ENCODE results near the gene PTBP1.
"Not testable (repeated sequence)": the region's sequence is repeated elsewhere in the genome, so short reads cannot be mapped to it uniquely, and the experiment has no call there.

PTBP1 gene

DNA sequence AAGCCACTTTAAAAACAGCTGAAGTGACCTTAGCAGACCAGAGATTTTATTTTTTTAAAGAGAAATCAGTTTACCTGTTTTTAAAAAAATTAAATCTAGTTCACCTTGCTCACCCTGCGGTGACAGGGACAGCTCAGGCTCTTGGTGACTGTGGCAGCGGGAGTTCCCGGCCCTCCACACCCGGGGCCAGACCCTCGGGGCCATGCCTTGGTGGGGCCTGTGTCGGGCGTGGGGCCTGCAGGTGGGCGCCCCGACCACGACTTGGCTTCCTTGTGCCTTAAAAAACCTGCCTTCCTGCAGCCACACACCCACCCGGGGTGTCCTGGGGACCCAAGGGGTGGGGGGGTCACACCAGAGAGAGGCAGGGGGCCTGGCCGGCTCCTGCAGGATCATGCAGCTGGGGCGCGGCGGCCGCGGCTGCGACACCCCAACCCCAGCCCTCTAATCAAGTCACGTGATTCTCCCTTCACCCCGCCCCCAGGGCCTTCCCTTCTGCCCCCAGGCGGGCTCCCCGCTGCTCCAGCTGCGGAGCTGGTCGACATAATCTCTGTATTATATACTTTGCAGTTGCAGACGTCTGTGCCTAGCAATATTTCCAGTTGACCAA lies 13.7 kb downstream of the PTBP1 start:
- no peak for DNase-seq (ENCODE audit: low spot score)

GRCh38 chr19:811506-812048 lies 14.3 kb downstream of the PTBP1 start:
- no peak for DNase-seq (ENCODE audit: low spot score)

GRCh38 chr19:812049-812746 lies 14.9 kb downstream of the PTBP1 start:
- DNase-seq (ENCODE audit: low spot score), result no peak

GRCh38 chr19:812747-813218 lies 15.5 kb downstream of the PTBP1 start:
- DNase-seq (ENCODE audit: low spot score), result no peak

- DNase-seq (ENCODE audit: low spot score), result no peak
These were observed 16.2 kb downstream of the PTBP1 start for GRCh38 chr19:813219-814151.

DNA sequence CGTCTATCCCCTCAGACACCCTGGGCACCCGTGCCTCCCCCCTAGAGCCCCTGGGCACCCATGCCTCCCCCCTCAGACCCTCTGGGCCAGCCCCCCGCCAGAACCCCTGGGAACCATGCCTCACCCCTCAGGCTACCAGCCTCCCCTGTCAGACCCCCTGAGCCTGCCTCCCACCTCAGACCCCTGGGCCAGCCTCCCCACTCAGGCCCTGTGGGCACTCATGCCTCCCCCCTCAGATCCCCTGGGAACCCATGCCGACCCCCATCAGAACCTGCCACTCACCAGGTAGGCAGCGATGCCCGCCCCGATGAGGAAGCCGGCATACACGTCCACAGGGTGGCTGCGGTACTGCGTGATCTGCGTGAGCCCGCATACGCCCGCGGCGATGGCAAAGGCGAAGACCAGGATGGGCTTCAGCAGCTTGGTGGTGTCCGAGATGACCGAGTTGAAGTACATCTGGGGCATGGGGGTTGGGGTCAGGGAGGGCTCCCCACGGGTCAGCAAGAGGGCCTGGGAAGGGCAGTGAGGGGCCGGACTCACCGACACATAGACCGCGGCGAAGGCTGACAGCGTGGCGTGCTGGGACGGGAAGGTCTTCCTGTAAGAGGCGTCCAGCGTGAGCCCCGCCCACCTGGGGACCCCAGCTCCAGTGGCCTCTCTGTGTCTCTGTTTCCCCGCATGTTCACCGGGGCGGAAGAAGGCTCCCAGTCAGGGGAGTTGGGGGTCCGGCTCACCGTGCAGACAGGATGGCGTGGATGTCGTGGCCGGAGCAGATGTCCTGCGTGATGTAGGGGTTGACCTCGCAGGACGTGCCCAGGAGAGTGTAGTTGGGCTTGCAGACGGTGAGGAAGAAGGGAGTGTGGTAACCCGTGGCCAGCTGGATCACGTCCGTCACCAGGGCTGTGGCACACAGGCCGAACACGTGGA lies 17.2 kb downstream of the PTBP1 start:
- no peak for DNase-seq (ENCODE audit: low spot score)

GRCh38 chr19:815079-815774 lies 18.0 kb downstream of the PTBP1 start:
- DNase-seq (ENCODE audit: low spot score), result no peak

GRCh38 chr19:815775-816499 lies 18.7 kb downstream of the PTBP1 start:
- no peak for DNase-seq (ENCODE audit: low spot score)

DNA sequence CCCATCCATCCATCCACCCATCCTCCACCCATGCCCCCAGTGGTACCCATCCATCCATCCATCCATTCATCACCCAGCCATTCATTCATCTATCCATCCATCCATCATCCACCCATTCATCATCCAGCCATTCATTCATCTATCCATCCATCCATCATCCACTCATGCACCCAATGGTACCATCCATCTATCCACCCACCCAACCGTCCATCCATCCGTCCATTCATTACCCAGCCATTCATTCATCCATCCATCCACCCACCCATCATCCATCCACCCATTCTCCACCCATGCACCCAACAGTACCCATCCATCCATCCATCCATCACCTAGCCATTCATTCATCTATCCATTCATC lies 19.2 kb downstream of the PTBP1 start:
- DNase-seq (ENCODE audit: low spot score), result no peak

DNA sequence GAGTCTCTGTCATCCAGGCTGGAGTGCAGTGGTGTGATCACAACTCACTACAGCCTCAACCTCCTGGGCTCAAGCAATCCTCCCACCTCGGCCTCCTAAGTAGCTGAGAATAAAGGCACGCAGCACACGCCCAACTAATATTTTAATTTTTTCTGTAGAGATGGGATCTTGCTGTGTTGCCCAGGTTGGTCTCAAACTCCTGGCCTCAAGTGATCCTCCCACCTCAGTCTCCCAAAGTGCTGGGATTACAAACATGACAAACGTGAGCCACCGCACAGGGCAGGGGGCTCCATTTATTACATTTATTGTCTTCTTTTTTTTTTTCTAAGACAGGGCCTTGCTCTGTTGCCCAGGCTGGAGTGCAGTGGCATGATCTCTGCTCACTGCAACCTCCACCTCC lies 23.0 kb downstream of the PTBP1 start:
- not testable (repeated sequence) for DNase-seq (ENCODE audit: low spot score)

GRCh38 chr19:821231-821824 lies 24.1 kb downstream of the PTBP1 start:
- no peak for DNase-seq (ENCODE audit: low spot score)

DNA sequence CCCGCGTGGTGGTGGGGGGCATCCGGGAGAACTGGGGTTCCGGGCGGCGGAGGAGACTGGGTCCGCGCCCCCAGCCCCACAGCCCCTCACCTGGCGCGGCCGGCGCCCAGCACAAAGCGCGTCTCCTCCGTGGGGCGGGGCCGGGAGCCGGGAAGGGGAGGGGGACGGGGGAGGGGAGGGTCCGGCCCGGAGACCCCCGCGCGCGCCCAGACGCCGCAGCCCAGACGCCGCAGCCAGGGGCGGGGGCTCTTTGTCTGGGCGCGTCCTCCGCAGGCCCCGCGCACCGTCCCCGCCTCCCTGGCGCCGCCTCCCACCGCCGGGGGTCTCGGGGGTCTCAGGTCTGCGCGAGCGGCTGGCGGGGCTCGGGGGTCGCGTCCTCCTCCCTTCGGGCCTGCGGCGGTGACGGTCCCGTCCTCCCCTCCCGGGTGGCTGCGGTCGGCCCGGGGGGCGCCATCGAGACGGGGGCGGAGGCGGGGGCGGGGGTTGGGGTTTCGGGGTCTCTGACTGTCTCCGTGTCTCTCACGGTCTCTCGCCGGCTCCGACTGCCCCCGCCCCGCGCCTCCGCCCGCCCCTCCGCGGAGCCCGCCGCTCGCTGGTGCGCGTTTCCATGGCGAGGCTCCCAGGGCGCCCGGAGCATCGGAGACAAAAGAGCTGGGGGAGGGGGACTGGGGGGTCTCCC lies 24.7 kb downstream of the PTBP1 start, which contains the start of gene PLPPR3:
PLPPR3 (minus strand) TSS at position 131 of the 679 bp plus-strand sequence. CDS start 396 bp downstream, outside the sequence.
- DNase-seq (ENCODE audit: low spot score), result no peak

GRCh38 chr19:823565-824121 lies 26.4 kb downstream of the PTBP1 start:
- DNase-seq (ENCODE audit: low spot score), result no peak

- DNase-seq (ENCODE audit: low spot score), result no peak
These were observed 27.6 kb downstream of the PTBP1 start for GRCh38 chr19:824885-825284.

GRCh38 chr19:825897-826644 lies 28.8 kb downstream of the PTBP1 start:
- no peak for DNase-seq (ENCODE audit: low spot score)

- no peak for DNase-seq (ENCODE audit: low spot score)
These were observed 30.1 kb downstream of the PTBP1 start for GRCh38 chr19:827314-827709.

DNA sequence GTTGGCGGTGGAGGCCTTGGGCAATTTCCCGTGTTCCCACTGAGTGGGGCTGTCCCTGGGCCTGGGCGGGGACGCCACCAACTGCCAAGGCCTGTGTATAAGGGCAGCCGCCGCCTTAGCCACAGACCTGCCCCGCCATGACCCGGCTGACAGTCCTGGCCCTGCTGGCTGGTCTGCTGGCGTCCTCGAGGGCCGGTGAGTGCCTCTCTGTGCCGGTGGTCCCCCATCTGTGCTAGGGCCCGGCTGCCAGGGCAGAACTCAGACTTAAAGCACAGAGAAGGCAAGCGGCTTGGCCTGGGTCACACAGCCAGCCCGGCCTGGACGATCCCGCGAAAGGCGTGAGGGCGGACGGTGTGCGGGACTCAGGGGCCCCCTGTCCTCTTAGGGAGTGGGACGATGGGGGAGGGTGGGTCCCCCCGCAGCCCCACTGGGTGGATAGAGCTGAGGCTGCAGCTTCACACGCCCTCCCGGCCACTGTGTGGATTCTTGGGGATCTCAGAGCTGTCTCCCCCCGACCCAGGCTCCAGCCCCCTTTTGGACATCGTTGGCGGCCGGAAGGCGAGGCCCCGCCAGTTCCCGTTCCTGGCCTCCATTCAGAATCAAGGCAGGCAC lies 30.6 kb downstream of the PTBP1 start, which contains the start of gene AZU1:
AZU1 (plus strand) TSS at position 128 of the 612 bp plus-strand sequence; CDS start at position 138, 10 bp downstream.
- no peak for DNase-seq (ENCODE audit: low spot score)

Data from COLO829 (cell line).